Retina (tissue), 1 donor: ENCODE measurements around the gene COL20A1.
A peak's percentile ranks its signal among the peaks of the same experiment; 100 is the strongest.
"Not testable (repeated sequence)": the region's sequence is repeated elsewhere in the genome, so short reads cannot be mapped to it uniquely, and the experiment has no call there.

ENCODE experiments used
- DNase-seq: peaks from one replicate; pipeline ENCODE4 v3.0.0-alpha.2; 2016

COL20A1 gene

DNA sequence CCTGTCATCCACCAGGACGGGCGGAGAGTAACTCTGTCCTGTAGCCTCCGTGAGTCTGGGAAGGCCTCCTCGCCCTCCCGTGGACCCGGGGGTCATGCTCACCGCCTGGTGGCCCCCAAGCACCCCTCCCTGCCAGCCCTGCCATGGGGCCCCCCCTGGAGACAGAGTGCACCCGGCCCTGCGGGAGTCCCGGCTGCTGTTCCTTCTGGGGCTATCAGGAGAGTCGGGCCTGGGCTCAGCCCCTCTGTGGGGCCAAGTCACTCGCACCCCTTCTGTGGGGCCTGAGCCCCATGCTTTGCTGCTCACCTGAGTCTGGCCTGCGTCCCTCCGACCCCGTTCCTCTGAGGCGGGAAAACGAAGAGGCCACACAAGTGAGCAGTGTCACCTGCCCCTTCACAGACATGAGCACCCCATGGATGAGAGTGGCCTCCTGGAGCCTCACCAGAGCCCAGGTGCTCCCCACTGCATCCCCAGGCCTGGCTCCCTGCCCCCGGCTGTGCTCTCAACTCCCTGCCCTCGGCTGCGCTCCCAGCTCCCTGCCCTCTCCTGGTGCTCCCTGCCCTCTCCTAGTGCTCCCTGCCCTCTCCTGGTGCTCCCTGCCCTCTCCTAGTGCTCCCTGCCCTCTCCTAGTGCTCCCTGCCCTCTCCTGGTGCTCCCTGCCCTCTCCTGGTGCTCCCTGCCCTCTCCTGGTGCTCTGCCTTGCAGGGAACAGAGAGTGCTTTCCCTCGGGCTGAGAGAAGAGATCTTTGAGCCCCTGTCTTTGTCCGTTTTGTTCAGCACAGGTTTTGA, 72.8 kb downstream of the COL20A1 start:
- DNase-seq = no peak

DNA sequence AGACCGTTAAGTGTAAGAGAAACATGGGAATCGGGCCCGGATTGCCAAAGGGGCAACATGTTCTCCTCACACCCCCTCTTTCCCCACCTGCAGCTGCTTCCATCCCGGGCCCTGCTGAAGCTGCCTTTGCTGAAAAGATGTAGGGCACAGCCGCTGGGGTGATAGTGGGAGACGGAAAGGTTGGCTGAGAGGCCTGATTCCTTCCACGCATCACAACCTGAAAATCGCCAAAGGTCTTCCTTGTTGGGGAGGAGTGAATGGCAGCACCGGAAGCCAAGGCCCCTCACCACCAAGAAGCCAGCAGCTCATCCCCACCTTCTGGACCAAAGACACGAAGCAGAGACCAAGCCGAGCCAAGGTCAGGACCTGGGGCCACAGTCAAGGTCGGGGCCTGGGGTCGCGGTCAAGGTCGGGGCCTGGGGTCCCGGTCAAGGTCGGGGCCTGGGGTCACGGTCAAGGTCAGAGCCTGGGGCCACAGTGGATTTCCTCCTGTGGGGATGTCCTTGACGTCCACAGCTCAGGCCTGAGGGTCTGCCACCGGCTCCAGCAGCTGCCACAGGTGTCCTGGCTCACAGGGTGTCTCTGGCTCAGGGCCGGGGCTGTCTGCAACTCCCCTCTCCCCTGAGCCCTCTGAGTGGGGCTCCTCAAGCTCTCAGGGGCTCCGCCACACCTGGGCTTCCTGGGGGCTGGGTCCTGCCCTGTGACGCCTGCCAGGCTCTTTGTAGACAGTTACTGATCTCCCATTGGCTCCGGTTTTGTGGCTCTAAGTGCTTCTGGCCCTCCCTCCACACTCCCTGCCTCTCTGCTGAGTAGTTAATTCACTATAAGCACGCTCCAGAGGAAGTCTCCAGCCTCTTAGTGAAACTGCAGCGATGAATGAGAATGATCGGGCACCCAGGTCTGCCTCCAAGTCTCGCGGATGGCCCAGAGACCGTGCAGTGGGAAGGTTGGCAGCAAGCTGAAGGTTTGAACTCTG, 73.7 kb downstream of the COL20A1 start:
- DNase-seq = peak; percentile 73

GRCh38 chr20:63367446-63368055, 74.6 kb downstream of the COL20A1 start:
- DNase-seq = peak; percentile 71

GRCh38 chr20:63368151-63368550, 75.2 kb downstream of the COL20A1 start:
- no peak for DNase-seq

- DNase-seq = no peak
Measured at GRCh38 chr20:63369024-63369530, 76.1 kb downstream of the COL20A1 start.

DNA sequence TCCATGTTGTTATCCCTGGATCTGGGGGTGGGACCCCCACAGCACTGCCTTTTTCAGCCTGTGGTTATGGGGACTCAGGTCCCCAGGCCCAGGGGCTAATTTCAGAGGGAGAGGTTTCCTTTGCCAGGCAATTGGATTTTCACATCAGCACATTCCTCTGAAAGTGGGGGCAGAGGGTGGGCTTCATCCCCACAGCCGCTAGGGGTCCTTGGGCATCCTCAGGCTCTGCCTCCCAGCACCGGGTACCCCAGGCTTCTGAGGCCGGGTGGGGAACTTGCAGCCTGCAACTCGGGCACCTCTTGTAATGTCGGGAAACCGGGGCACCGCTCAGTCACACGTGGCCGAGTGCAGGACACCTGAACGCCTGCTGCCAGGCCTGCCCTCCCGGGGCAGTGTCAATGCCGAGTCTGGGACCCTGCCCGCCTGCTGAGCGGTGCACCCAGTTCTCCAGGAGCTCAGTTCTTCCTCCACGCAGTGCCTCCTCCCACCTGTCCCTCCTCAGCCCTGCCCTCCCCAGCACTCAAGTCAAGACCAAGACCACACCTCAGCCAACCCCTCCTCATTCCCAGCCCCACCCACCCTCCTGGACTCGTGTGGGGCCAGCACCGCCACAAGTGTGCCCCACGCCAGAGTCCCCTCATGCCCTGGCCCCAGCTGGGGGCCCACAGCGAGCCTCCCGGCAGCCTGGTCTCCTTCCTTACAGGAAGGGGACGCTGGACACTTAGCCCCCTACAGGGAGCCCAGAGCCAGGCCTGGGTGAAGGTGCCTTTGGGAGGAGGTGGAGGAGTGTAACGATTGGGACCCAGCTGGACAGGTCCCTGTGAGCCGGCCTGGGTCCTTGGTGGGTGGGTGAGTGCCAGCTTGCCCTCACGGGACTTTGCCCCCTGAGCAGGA, 77.0 kb downstream of the COL20A1 start:
- DNase-seq = no peak

DNA sequence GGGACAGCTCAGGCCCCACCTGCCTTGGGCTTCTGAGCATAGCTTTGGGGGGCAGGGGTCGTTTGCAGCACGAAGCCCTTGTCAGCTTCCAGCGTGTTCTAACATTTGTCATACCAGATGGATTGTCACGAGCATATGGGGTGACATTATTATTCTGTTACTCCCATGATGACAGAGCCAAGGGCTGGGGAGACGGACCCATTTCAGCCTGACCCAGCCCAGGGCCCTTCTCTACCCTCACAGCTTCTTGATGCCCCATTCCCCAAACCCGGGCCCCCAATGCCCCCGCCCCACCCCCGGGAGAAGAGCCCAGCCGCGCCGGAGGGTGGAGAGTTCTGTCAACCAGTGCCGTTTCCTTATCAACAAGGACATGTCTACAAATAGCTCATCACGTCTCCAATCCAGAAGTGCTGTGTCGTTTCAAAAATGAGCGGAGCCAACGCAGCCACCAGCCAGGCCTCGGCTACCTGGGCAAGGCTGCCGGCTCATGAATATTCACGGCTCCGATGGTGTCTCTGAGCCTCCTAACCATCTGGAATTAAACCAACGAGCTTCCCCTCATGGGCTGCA, 77.7 kb downstream of the COL20A1 start:
- no peak for DNase-seq

- peak; percentile 47 for DNase-seq
Measured at GRCh38 chr20:63371291-63371865, 78.4 kb downstream of the COL20A1 start.

- DNase-seq = peak; percentile 39
Measured at GRCh38 chr20:63372971-63373885, 80.2 kb downstream of the COL20A1 start.

- DNase-seq = no peak
Measured at GRCh38 chr20:63373996-63374395, 81.0 kb downstream of the COL20A1 start.

GRCh38 chr20:63374504-63374903, 81.5 kb downstream of the COL20A1 start:
- no peak for DNase-seq

- DNase-seq = no peak
Measured at GRCh38 chr20:63375438-63375837, 82.5 kb downstream of the COL20A1 start.

DNA sequence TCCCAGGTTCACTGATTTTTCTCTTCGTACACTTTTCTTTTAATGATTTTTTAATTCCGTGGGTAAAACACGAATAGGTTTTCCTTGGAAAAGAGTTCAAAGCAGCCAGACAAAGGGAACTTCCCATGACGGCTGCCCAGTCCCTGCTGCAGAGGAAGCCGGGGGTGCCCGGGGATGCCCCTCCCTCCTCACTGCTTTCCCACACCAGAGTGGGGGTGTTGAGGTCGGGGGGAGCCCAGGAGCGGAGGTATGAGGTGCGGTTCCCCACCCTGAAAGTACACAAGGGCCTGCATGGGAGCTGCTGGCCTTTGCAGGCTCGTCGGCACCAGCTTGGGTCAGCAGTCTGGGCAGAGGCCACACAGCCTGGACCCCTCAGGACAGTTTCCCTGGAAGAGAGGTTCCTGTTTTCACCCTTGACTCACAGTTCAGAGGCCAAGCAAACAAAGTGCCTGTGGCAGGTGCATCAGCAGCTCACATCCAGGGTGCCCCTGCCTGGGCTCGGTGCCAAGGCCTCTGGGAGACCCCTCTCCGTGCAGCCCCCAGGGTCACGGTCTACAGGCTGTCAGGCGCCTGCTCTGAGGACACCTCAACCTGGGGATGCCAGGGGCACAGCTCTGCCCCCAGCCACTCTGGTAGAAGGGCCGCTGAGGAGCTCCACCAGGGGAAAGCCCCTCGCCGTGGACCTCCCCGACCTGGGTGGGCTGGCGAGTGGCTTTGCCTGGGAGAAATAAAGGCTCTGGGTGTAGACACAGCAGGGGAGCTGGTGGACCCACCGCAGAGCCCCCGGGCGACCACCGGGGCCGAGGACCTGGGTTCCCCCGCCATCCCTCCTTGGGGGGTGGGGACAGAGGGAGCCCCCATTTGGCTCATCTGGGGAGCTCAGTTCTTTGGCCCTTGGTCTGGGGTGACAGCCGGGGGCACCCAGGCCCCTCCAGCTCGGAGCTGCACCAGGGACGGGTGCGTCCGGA, 83.6 kb downstream of the COL20A1 start:
- DNase-seq = peak; percentile 43

- peak; percentile 94 for DNase-seq
Measured at GRCh38 chr20:63377256-63377941, 84.4 kb downstream of the COL20A1 start.

DNA sequence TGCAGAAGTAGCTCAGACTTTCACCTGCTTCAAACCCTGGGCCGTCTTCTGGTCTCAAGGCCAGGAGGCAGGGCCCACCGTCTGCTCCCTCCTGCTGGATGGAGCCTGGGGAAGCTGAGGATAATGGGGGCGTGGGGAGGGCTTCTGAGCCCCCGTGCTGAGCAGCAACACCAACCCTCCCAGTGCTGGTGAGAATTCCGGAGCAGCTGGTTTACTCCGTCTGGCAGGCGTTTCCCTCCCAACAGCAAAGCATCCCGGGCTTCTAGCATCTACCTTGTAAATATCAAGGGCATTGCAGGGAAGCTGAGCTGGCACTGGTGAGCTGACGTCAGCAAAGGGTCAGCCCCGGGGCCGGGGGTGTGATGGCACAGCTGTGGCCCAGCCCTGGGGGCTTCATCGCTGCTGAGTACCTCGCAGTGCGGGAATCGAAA, 85.0 kb downstream of the COL20A1 start:
- DNase-seq = peak; percentile 91

DNA sequence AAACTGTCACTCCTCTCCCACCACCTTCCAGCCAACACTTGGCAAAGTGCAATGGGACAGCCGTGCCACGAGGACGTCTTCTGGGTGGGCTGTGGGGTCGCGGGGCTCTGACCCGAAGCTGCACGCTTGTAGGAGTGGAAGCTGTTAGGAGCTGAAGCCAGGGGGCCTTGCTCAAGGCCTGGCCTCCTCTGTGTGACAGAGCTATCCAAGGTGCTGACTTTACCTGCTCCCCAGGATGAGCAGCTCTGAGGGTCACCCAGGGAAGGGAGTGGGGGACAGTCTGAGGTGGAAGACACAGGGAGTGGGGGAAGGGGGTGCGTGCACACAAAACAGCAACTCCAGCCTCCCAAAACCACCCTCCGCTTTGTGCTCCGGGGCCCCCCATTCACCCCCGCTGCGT, 85.6 kb downstream of the COL20A1 start:
- peak; percentile 56 for DNase-seq

- no peak for DNase-seq
Measured at GRCh38 chr20:63379296-63379695, 86.3 kb downstream of the COL20A1 start.

DNA sequence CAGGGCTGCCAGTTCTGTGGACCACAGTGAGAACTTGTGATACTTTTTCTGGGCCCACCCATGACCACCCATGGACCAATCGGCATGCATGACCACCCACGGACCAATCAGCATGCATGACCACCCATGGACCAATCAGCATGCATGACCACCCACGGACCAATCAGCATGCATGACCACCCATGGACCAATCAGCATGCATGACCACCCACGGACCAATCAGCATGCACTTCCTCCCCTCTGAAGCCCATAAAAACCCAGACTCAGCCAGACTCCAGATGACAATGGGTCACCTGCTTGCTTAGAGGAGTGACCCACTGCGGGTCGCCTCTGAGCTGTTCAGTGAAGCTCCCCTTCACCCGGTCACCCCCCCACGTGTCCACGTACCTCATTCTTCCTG, 86.9 kb downstream of the COL20A1 start:
- DNase-seq = not testable (repeated sequence)
